ENCODE measurements around the gene COL17A1.

Gene COL17A1

DNA sequence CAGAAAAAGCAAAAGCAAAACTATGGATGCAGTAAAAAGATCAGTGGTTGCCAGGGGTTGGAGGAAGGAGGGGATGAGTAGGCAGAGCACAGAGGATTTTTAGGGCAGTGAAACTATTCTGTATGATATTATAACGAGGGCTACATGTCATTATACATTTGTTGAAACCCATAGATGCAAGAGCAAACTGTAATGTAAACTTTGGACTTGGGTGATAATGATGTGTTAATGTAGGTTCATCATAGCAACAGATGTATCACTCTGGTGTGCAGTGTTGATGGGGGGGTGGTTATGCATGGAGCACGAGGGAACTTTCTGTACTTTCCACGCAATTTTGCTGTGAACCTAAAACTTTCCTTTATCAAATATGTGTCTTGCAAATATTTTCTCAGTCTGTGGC, 95.6 kb downstream of the COL17A1 start:
- H3K9ac ChIP-seq (ENCODE audit: insufficient read length, low read depth) = no peak overlapping the region
- TF ChIP-seq SUZ12 (IDR thresholded peaks at IDR 0.05; ENCODE audit: extremely low read depth, insufficient read depth, insufficient read length) (no peak), ZNF274 (IDR thresholded peaks at IDR 0.05; ENCODE audit: low read depth, low read length) (no peak), YY1 (IDR thresholded peaks at IDR 0.05; ENCODE audit: insufficient read depth, insufficient read length) (no peak)
- no peak for DNase-seq (ENCODE audit: low read depth, low spot score)
- H3K27me3 ChIP-seq (ENCODE audit: insufficient read depth, insufficient read length) = no peaks in the 10 kb centered on the region
- H3K36me3 ChIP-seq (ENCODE audit: insufficient read depth, insufficient read length, low read length) = peaks cover 4% of the 10 kb centered on the region
- no peaks in the 10 kb centered on the region for H3K9me3 ChIP-seq (ENCODE audit: insufficient read depth, low read length)
- H3K4me1 ChIP-seq (ENCODE audit: insufficient read depth, insufficient read length) = no peaks in the 10 kb centered on the region
- H3K4me3 ChIP-seq (ENCODE audit: insufficient read length, low read depth) = no peak overlapping the region

DNA sequence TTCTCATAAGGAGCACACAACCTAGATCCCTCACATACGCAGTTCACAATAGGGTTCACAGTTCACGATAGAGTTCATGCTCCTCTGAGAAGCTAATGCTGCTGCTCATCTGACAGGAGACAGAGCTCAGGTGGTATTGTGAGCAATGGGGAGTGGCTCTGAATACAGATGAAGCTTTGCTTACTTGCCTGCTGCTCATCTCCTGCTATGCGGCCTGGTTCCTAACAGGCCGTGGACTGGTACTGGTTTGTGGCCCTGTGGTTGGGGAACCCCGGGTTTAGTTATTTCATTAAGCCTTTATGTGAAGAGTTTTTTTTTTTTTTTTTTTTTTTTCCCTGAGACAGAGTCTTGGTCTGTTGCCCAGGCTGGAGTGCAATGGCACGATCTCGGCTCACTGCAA, 99.3 kb downstream of the COL17A1 start:
- Histone ChIP-seq H3K4me3 (ENCODE audit: insufficient read length, low read depth) (no peak overlapping the region), H3K36me3 (ENCODE audit: insufficient read depth, insufficient read length, low read length) (no peaks in the 10 kb centered on the region), H3K9ac (ENCODE audit: insufficient read length, low read depth) (no peak overlapping the region), H3K9me3 (ENCODE audit: insufficient read depth, low read length) (no peaks in the 10 kb centered on the region), H3K27me3 (ENCODE audit: insufficient read depth, insufficient read length) (no peaks in the 10 kb centered on the region), H3K4me1 (ENCODE audit: insufficient read depth, insufficient read length) (no peaks in the 10 kb centered on the region)
- DNase-seq (ENCODE audit: low read depth, low spot score) = no peak
- TF ChIP-seq ZNF274 (IDR thresholded peaks at IDR 0.05; ENCODE audit: low read depth, low read length) (no peak), SUZ12 (IDR thresholded peaks at IDR 0.05; ENCODE audit: extremely low read depth, insufficient read depth, insufficient read length) (no peak), YY1 (IDR thresholded peaks at IDR 0.05; ENCODE audit: insufficient read depth, insufficient read length) (no peak)

- Histone ChIP-seq H3K36me3 (ENCODE audit: insufficient read depth, insufficient read length, low read length) (no peaks in the 10 kb centered on the region), H3K9me3 (ENCODE audit: insufficient read depth, low read length) (no peaks in the 10 kb centered on the region), H3K9ac (ENCODE audit: insufficient read length, low read depth) (no peak overlapping the region), H3K4me3 (ENCODE audit: insufficient read length, low read depth) (no peak overlapping the region), H3K27me3 (ENCODE audit: insufficient read depth, insufficient read length) (no peaks in the 10 kb centered on the region), H3K4me1 (ENCODE audit: insufficient read depth, insufficient read length) (no peaks in the 10 kb centered on the region)
- TF ChIP-seq SUZ12 (IDR thresholded peaks at IDR 0.05; ENCODE audit: extremely low read depth, insufficient read depth, insufficient read length) = no peak
- TF ChIP-seq YY1 (IDR thresholded peaks at IDR 0.05; ENCODE audit: insufficient read depth, insufficient read length) = no peak
- TF ChIP-seq ZNF274 (IDR thresholded peaks at IDR 0.05; ENCODE audit: low read depth, low read length) = no peak
- no peak for DNase-seq (ENCODE audit: low read depth, low spot score)
Observed at GRCh38 chr10:103985726-103986125, 100.0 kb downstream of the COL17A1 start.

GRCh38 chr10:103983367-103983911, 102.2 kb downstream of the COL17A1 start:
- H3K27me3 ChIP-seq (ENCODE audit: insufficient read depth, insufficient read length) = no peaks in the 10 kb centered on the region
- H3K9me3 ChIP-seq (ENCODE audit: insufficient read depth, low read length) = no peaks in the 10 kb centered on the region
- H3K4me1 ChIP-seq (ENCODE audit: insufficient read depth, insufficient read length) = no peaks in the 10 kb centered on the region
- no peak overlapping the region for H3K4me3 ChIP-seq (ENCODE audit: insufficient read length, low read depth)
- H3K9ac ChIP-seq (ENCODE audit: insufficient read length, low read depth) = peak overlapping the region; percentile 10
- DNase-seq (ENCODE audit: low read depth, low spot score) = no peak
- no peaks in the 10 kb centered on the region for H3K36me3 ChIP-seq (ENCODE audit: insufficient read depth, insufficient read length, low read length)
- TF ChIP-seq ZNF274 (IDR thresholded peaks at IDR 0.05; ENCODE audit: low read depth, low read length) (no peak), SUZ12 (IDR thresholded peaks at IDR 0.05; ENCODE audit: extremely low read depth, insufficient read depth, insufficient read length) (no peak), YY1 (IDR thresholded peaks at IDR 0.05; ENCODE audit: insufficient read depth, insufficient read length) (no peak)

- no peak for DNase-seq (ENCODE audit: low read depth, low spot score)
- no peaks in the 10 kb centered on the region for H3K4me1 ChIP-seq (ENCODE audit: insufficient read depth, insufficient read length)
- H3K9me3 ChIP-seq (ENCODE audit: insufficient read depth, low read length) = no peaks in the 10 kb centered on the region
- TF ChIP-seq ZNF274 (IDR thresholded peaks at IDR 0.05; ENCODE audit: low read depth, low read length) = no peak
- no peak for TF ChIP-seq SUZ12 (IDR thresholded peaks at IDR 0.05; ENCODE audit: extremely low read depth, insufficient read depth, insufficient read length)
- no peak for TF ChIP-seq YY1 (IDR thresholded peaks at IDR 0.05; ENCODE audit: insufficient read depth, insufficient read length)
- no peak overlapping the region for H3K9ac ChIP-seq (ENCODE audit: insufficient read length, low read depth)
- H3K4me3 ChIP-seq (ENCODE audit: insufficient read length, low read depth) = no peak overlapping the region
- H3K36me3 ChIP-seq (ENCODE audit: insufficient read depth, insufficient read length, low read length) = no peaks in the 10 kb centered on the region
- H3K27me3 ChIP-seq (ENCODE audit: insufficient read depth, insufficient read length) = no peaks in the 10 kb centered on the region
Observed at GRCh38 chr10:103982639-103983038, 103.0 kb downstream of the COL17A1 start.

Measured in NT2/D1 (cell line).